SK-N-SH (cell line): ENCODE data around the gene SAMD4A.

ENCODE experiments used
- CTCF ChIP-seq: fragments of 200-600 bp; sonication (generic); IDR thresholded peaks from 2 replicates; pipeline ENCODE4 v1.6.1; 2017; ENCODE audit warnings: antibody characterized with exemption, mild to moderate bottlenecking, moderate library complexity
- EP300 ChIP-seq, 2 experiments: IDR thresholded peaks; 2 replicates each; pipeline versions ENCODE4 v1.4.0 to v1.6.1; 2012; ENCODE audit warnings: borderline replicate concordance in 1 of 2, low read depth in 1 of 2, low read length in 1 of 2
- GATA2 ChIP-seq: sonication (generic); formaldehyde crosslinking; IDR thresholded peaks from 2 replicates; pipeline ENCODE4 v1.5.0; 2020; ENCODE audit warnings: mild to moderate bottlenecking, missing genetic modification reagents
- REST ChIP-seq: IDR thresholded peaks from 2 replicates; pipeline ENCODE4 v1.6.1; 2012; ENCODE audit warnings: mild to moderate bottlenecking, low read depth, low read length, moderate library complexity
- RFX5 ChIP-seq: IDR thresholded peaks from 2 replicates; pipeline ENCODE4 v1.6.1; 2012; ENCODE audit warnings: mild to moderate bottlenecking, improper control_type of control experiment, low read length
- TEAD4 ChIP-seq: IDR thresholded peaks from 2 replicates; pipeline ENCODE4 v1.4.0; 2012; ENCODE audit warnings: mild to moderate bottlenecking, borderline replicate concordance; ENCODE audit not compliant: insufficient read depth

DNA sequence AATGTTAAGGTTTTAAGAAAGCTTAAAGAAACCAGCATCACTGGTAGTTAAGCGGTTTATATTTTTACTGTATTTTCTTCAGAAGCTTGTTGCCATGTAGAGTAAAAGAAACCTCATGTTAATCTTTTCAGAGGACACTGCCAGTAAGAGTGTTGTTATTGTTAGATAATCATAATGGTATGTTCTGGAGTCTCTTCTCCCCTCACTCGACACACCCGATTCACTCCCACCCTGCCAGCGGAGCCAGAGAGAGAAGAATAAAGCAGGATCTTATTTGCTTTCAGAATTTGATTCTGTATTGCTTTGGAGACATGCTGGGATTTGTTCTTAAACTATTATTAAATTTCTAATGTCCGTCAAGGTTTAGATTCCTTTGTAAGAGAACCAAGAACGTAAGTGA lies 113.7 kb downstream of the SAMD4A start:
- TF ChIP-seq CTCF = no peak
- TF ChIP-seq RFX5 = no peak
- no peak for TF ChIP-seq TEAD4
- no peak for TF ChIP-seq REST
- no peak for TF ChIP-seq EP300 (IDR thresholded peaks at IDR 0.05; ENCODE audit: borderline replicate concordance in 1 of 2, low read depth in 1 of 2, low read length in 1 of 2)
- TF ChIP-seq GATA2 = no peak
